GM15510 (cell line): Measurements from ENCODE around the gene RAP2A.

Source experiments
- POLR2A ChIP-seq: IDR thresholded peaks from 3 replicates; pipeline ENCODE4 v1.6.1; 2011; ENCODE audit warnings: borderline replicate concordance; ENCODE audit not compliant: insufficient read length; ENCODE audit errors: extremely low read depth

Gene RAP2A

GRCh38 chr13:97491452-97491851 lies 57.5 kb downstream of the RAP2A start:
- no peak for TF ChIP-seq POLR2A

- no peak for TF ChIP-seq POLR2A
Measured at GRCh38 chr13:97492257-97492656, 58.3 kb downstream of the RAP2A start.

- no peak for TF ChIP-seq POLR2A
Measured at GRCh38 chr13:97492684-97493371, 58.9 kb downstream of the RAP2A start.

DNA sequence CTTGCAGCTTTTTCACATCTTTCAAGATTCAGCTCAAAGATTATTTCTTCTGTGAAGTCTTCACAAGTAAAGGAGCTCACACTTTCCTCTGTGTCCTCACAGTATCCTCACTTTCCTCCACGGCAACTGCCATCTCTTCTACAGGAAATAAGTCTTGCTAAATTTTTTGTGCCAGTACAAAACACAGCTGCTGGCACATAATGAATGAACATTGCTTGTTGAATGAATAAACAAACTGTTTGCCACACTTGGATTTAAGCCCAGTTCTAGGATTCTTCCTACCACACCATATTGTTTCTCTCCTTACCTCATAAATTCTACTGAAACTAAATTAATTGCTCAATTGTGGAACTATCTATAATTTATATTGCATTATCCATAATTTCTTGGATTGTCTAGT lies 59.5 kb downstream of the RAP2A start:
- no peak for TF ChIP-seq POLR2A

DNA sequence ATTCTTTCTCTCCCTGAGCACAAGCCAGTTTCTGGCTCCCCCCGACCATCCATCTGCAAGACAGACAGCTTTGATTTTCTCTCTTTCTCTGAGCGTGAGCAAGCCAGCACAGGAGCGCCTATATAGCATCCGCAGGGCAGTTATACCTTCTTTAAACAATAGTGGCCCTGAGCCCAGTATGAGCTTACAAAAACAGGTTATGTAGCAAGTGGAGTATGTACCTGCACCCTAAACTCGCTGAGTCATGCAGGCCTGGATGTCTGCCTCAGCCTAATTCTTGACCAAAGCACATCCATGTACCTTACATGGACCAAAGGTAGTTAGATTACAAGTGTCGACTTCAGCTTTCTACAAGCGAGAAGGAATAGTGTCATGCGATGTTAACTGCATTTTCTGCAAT lies 61.7 kb downstream of the RAP2A start:
- no peak for TF ChIP-seq POLR2A

- TF ChIP-seq POLR2A: no peak
Measured at GRCh38 chr13:97496511-97496910, 62.5 kb downstream of the RAP2A start.

DNA sequence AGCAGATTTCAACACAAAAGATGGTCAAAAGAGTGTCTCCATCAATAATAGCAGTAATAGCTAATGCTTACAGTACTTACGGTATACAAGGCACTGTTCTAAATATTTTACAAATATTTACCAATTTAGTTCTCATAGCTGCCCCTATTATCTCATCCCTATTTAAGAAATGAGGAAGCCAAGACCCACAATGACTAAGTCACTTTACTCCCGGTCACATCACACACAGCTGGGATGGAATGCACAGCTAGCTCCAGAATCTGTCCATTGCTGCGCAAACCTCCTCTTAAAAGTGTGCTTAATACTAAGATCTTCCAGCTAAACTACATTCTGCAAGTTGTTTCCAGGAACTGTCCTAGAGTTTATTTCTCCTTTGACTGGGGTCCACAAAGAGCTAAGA lies 63.4 kb downstream of the RAP2A start:
- no peak for TF ChIP-seq POLR2A

- TF ChIP-seq POLR2A: no peak
Measured at GRCh38 chr13:97498419-97498818, 64.5 kb downstream of the RAP2A start.

GRCh38 chr13:97499181-97499580 lies 65.2 kb downstream of the RAP2A start:
- no peak for TF ChIP-seq POLR2A

GRCh38 chr13:97502181-97502580 lies 68.2 kb downstream of the RAP2A start:
- TF ChIP-seq POLR2A: no peak

DNA sequence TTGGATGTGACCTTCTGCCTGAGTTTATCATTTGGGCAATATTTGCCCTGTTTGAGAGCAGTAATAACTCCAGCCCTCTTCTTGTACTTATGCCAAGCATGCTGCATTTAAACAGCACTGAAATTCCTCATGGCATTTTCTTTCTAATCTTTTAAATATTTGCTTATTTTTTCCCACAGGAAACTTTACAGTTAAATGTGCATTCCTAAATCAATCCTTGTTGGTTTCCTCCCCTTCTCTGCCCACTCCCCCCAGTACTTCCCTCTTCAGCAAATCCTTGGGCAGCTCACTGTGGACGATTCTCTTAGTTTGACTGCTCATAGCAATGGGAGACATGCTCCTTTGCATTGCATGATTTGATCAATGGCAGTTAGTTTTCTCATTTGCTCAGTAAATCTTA lies 68.7 kb downstream of the RAP2A start:
- TF ChIP-seq POLR2A: no peak

GRCh38 chr13:97505017-97505416 lies 71.0 kb downstream of the RAP2A start:
- TF ChIP-seq POLR2A: no peak

DNA sequence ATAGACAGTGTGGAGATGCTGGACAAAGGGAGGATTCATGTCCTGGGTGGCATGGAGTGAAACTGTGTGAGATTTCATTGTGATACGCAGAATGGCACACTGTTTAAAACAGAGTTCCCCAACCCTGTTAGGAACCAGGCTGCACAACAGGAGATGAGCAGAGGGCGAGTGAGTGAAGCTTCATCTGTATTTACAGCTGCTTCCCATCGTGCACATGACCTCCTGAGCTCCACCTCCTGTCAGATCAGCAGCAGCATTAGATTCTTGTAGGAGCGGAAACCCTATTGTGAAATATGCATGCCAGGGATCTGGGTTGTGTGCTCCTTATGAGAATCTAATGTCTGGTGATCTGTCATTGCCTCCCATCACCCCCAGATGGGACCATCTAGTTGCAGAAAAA lies 72.5 kb downstream of the RAP2A start:
- no peak for TF ChIP-seq POLR2A

DNA sequence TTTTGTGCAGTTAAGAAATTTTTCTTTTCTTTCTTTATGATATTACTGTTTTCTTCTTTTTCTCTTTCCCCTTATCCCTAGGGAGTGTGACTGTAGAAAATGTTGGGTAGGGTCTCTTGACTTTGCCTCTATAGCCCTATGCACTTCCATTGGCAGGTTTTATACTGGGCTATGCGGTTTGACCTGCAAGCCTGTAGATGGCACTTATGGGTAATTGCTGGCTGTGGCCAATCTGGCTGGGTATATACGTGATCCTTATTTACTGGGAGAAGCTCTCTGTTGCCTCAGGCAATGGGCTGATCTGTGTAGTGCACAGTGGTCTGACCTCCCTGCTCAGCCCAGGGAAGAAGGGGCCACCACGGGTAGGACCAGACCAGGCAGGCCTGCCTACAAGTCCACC lies 78.8 kb downstream of the RAP2A start:
- TF ChIP-seq POLR2A: no peak

GRCh38 chr13:97515643-97516042 lies 81.7 kb downstream of the RAP2A start:
- TF ChIP-seq POLR2A: no peak

DNA sequence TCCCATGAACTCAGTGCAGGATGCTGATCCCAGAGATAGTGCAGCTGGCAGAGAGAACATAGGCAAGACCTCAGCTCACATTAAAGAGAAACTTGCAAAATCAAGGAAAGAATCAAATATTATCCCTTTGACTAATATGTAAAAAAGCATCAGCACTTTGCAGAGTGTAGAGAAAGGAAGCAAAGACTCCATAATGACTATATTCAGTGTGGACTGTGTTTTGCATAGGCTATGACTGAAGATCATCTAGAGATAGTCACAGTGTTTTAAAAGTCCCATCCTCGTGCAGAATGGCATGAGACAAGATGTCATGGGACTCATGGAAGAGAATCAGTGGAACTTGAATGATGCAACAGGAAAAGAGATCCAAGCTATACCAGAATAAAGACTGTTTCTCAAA lies 84.0 kb downstream of the RAP2A start:
- no peak for TF ChIP-seq POLR2A
